Psoas muscle (tissue), 8 donors: Measurements from ENCODE around the gene GCHFR. TPM values are rescaled to one million over a fixed set of nuclear protein-coding genes. Genes with fewer than 3 reads are reported as not detected.

Experiments
- ATAC-seq, 4 donors: fragments of 200-7000 bp; cut with Tn5 transposase; one replicate each; pipeline ENCODE4 v1.9.1; 2020; ENCODE audit warnings: moderate library complexity in 3 of 4, mild to moderate bottlenecking in 2 of 4
- DNase-seq, 2 donors: peaks; one replicate each; pipeline ENCODE4 v3.0.0-alpha.2; 2020
- H3K27ac ChIP-seq: fragments of 200-600 bp; one replicate; pipeline ENCODE4 v1.8.0; 2022
- H3K27me3 ChIP-seq, 3 donors: fragments of 200-600 bp in 1 of 3; one replicate each; pipeline versions ENCODE4 v1.6.1 to v1.8.0; 2013 to 2022; ENCODE audit warnings: low read length in 2 of 3, mild to moderate bottlenecking in 2 of 3, moderate library complexity in 1 of 3; ENCODE audit not compliant: insufficient read depth in 3 of 3
- H3K36me3 ChIP-seq, 2 donors: fragments of 200-600 bp in 1 of 2; one replicate each; pipeline versions ENCODE4 v1.6.1 to v1.8.0; 2013 to 2022; ENCODE audit warnings: low read depth in 1 of 2, mild to moderate bottlenecking in 1 of 2, moderate library complexity in 1 of 2; ENCODE audit not compliant: insufficient read depth in 1 of 2
- H3K4me1 ChIP-seq: fragments of 200-600 bp; one replicate; pipeline ENCODE4 v1.8.0; 2022
- H3K4me3 ChIP-seq: fragments of 200-600 bp; one replicate; pipeline ENCODE4 v1.8.0; 2022; ENCODE audit warnings: mild to moderate bottlenecking
- H3K9me3 ChIP-seq: fragments of 200-600 bp; one replicate; pipeline ENCODE4 v1.8.0; 2022
- CTCF ChIP-seq: fragments of 200-600 bp; IDR thresholded peaks from one replicate; pipeline ENCODE4 v1.8.0; 2022; ENCODE audit warnings: antibody characterized with exemption
- WGBS, 3 donors: extraction: QIAGEN DNeasy Blood & Tissue Kit; methylation state at CpG; one replicate each; pipeline versions ENCODE4 v1.1.6 to v1.1.7; 2013; 5-methylcytosine and 5-hydroxymethylcytosine counted together
- intact Hi-C, 2 donors: fragments of 100-400 bp; cut with DNase I; formaldehyde crosslinking; loops; one replicate each; pipeline versions ENCODE4 v1.11.0 to v1.14.2; 2022
- polyA plus RNA-seq, 3 donors: library from polyadenylated mRNA; stranded (reverse); fragments of 200-250 nt; gene quantifications; one replicate each; pipeline ENCODE4 v1.2.3, GENCODE V29; 2013
- total RNA-seq, 4 donors: library from RNA; stranded (reverse); fragmentation: NEBNext Ultra II Directional in 2 of 4; extraction: Animal tissue kit (Norgen Biotek cat#: 25700) in 2 of 4; gene quantifications; one replicate each; pipeline versions ENCODE4 v1.2.1 to v1.2.4, GENCODE V29; 2021 to 2023
- donor health status: healthy with polysubstance abuse.
- donor health status: DM: no; HTN: no; CAD: no; lungs with moderate emphysema.
- donor health status: Bipolar disorder and iron deficiency.
- donor health status: healthy.
- donor health status: DM: yes; HTN: yes; CAD: no.
- donor health status: DM: no; HTN: no; CAD: no.
- donor health status: DM: no; HTN: no; CAD: no.
- donor health status: DM: yes; HTN: yes; CAD: no.

The GCHFR gene
- total and polyA plus RNA-seq, 7 donors: 1.5 to 6.7 (median 4.3) TPM

- no peak for DNase-seq
- intact Hi-C loops: no loop called here
- H3K36me3 ChIP-seq: peaks cover 9 to 71% of the 10 kb centered on the region in 2 donors
- no peak for ATAC-seq
- no peak for TF ChIP-seq CTCF
- WGBS, 3 donors: 93 to 98% (median 96%) methylated on average over 5 of the region's 5 CpGs
- H3K4me1 ChIP-seq: no peaks in the 10 kb centered on the region
- no peak overlapping the region for H3K4me3 ChIP-seq
- H3K9me3 ChIP-seq: no peaks in the 10 kb centered on the region
- no peak overlapping the region for H3K27ac ChIP-seq
- no peaks in the 10 kb centered on the region for H3K27me3 ChIP-seq
Measured at GRCh38 chr15:40771242-40771641, 7.4 kb downstream of the GCHFR start.

- intact Hi-C loops: no loop called here
- TF ChIP-seq CTCF: no peak
- H3K27me3 ChIP-seq: no peaks in the 10 kb centered on the region
- peaks cover 9 to 79% of the 10 kb centered on the region in 2 donors for H3K36me3 ChIP-seq
- no peak overlapping the region for H3K27ac ChIP-seq
- ATAC-seq (no peak), DNase-seq (peak in 1 of 2 donors; percentile 61)
- WGBS, 3 donors: 42 to 68% (median 57%) methylated on average over 13 of the region's 13 CpGs
- no peak overlapping the region for H3K4me3 ChIP-seq
- peaks cover 6% of the 10 kb centered on the region for H3K4me1 ChIP-seq
- H3K9me3 ChIP-seq: no peaks in the 10 kb centered on the region
Measured at GRCh38 chr15:40772014-40772413, 8.1 kb downstream of the GCHFR start.

- no peak overlapping the region for H3K4me3 ChIP-seq
- no peak for DNase-seq
- no peaks in the 10 kb centered on the region for H3K9me3 ChIP-seq
- H3K4me1 ChIP-seq: peaks cover 8% of the 10 kb centered on the region
- no peak for ATAC-seq
- intact Hi-C loops: no loop called here
- peaks cover 10 to 80% of the 10 kb centered on the region in 2 donors for H3K36me3 ChIP-seq
- no peak for TF ChIP-seq CTCF
- H3K27ac ChIP-seq: no peak overlapping the region
- 91 to 94% (median 93%) methylated on average over 8 of the region's 8 CpGs for WGBS, 3 donors
- H3K27me3 ChIP-seq: no peaks in the 10 kb centered on the region
Measured at GRCh38 chr15:40773496-40773895, 9.6 kb downstream of the GCHFR start.

GRCh38 chr15:40773902-40774301 is 10.0 kb downstream of the GCHFR start:
- ATAC-seq: no peak
- H3K4me3 ChIP-seq: no peak overlapping the region

More at GRCh38 chr15:40773902-40774301, 10.0 kb downstream of the GCHFR start:
- Histone ChIP-seq H3K9me3 (no peaks in the 10 kb centered on the region), H3K36me3 (peaks cover 12 to 84% of the 10 kb centered on the region in 2 donors), H3K27ac (no peak overlapping the region), H3K4me1 (peaks cover 8% of the 10 kb centered on the region), H3K27me3 (no peaks in the 10 kb centered on the region)
- intact Hi-C loops: no loop called here
- no peak for DNase-seq
- no peak for TF ChIP-seq CTCF
- 93 to 96% (median 93%) methylated on average over 6 of the region's 6 CpGs for WGBS, 3 donors
